ENCODE results near the gene DZIP1.

- TF ChIP-seq CTCF (IDR thresholded peaks at IDR 0.05) (no peak), POLR2A (IDR thresholded peaks at IDR 0.05) (no peak)
Observed at GRCh38 chr13:95636853-95637252, 7.7 kb downstream of the DZIP1 start.
